SIG-M5 treated with dmso at 0.1 percent for 504 hours (cell line): ENCODE data around the gene LAMB4.

ENCODE experiments used
- DNase-seq: peaks from one replicate; lab custom pipeline; 2025; ENCODE audit not compliant: unreplicated experiment; lab: John Stamatoyannopoulos, UW

Gene LAMB4

DNA sequence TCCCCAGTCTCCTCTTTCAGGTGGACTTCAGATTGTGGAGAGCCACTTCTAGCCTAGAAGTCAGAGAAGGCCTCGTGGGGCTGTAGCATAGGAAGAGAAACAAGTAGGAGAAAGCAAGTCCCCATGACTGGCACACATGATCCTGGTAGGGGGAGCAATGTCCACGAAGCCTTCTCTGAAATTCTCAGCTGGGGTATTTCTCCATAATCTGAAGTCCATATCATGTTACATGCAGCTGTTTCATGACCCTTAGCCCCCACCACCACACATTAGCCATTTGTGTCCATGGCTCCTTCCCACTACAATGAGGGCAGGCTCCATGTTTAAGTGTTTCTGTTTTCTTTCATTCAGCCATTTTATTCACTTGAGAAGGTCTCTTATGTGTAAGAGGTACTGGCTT is 43.2 kb downstream of the LAMB4 start:
- no peak for DNase-seq

- DNase-seq: no peak
These were observed 43.6 kb downstream of the LAMB4 start for GRCh38 chr7:108086546-108086945.

- DNase-seq: no peak
These were observed 46.2 kb downstream of the LAMB4 start for GRCh38 chr7:108083980-108084379.

DNA sequence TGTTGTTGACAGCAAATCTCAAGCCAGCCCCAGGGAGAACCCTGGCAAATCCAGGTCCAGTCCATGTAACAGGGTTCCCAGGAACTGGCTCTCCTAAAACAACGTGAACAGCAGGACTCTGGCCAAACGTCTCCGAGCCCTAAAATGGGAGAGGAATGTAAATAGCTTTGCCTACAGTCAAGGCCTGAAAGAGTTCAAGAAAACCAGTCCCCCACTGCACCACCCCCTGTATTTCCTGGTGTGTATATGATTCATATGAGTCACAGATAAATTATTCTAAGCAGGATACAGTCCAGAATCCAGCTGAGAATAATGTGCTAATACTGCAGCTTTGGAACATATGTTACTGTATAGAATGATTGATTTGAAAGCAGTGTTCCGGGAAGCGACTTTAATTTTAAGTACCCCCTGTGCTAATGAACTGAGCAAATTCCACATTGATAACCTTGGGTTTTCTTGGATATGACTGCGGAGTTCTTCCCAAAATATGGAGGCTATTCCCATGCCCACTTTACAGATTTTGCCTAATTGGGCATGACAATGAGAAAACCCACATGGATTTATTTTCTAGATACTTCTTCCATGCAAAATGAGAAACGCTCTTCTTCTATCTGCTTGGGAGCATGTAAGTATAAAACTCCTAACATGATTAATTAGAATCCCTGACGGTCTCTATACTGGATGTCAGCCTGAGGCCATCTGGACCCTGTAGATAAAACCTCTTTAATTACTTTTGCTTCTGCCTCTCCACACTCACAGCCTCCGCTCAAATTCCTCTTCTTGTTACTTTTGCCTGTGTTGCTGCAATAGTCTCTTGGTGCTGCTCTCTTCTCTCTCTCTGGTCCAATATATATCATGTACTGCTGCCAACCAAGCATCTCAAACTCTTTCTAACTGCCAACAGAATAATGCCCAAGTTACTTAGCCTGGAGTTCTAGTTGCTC is 50.2 kb downstream of the LAMB4 start:
- DNase-seq: no peak

GRCh38 chr7:108079276-108079647 is 50.9 kb downstream of the LAMB4 start:
- no peak for DNase-seq

GRCh38 chr7:108078691-108079090 is 51.5 kb downstream of the LAMB4 start:
- no peak for DNase-seq

GRCh38 chr7:108078211-108078673 is 51.9 kb downstream of the LAMB4 start:
- no peak for DNase-seq

- no peak for DNase-seq
These were observed 52.5 kb downstream of the LAMB4 start for GRCh38 chr7:108077709-108078108.

GRCh38 chr7:108076156-108076555 is 54.0 kb downstream of the LAMB4 start:
- DNase-seq: no peak

DNA sequence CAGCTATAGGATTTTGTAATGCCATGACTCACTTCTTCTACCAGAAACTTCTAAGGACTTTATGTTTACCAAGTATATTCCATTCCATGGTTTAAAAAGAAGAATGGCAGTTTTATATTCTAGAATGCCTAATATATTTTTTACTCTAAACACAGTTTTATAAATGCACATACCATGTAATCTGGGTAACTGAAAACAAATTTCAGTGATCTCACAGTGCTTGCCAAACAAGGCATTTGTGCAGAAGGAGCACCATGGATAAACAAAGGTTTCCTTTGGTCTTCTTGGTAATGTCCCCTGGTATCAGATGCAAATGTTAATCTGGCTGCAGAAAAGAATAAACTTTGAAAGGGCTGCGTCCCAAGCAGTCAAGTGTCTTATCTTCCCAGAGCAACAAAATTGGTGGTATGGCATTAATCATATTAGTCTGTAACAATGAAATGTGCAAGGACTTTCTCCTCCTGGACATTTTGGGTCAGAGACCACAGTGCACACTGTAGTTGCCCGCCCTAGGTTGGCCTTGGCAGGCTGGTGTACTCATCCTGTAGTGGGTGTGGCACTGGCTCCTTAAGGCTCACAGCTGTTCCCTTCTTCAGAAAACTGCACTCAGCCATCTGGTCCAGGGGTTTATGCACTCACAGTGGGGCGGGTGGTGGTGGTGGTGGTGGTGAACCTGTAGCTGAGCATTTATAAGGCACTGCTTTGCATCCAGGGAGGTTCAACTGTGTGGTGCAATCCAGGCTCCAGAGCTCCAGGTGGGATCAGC is 56.7 kb downstream of the LAMB4 start:
- DNase-seq: no peak

DNA sequence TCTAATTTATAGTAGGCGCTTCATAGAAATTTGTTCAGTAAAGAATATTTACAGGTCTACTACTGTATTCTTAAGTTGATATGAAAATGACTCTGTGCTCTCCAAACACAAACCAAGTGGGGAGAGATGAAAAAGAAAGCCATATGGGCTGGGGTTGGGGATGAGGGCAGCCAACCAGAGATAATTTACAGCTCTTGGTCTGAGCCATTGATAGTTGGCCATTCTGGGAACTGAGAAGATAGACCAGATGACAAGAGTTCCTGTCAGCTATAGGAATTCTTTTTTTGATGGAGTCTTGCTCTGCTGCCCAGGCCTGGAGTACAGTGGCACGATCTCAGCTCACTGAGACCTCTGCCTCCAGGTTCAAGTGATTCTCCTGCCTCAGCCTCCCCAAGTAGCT is 57.4 kb downstream of the LAMB4 start:
- no peak for DNase-seq

DNA sequence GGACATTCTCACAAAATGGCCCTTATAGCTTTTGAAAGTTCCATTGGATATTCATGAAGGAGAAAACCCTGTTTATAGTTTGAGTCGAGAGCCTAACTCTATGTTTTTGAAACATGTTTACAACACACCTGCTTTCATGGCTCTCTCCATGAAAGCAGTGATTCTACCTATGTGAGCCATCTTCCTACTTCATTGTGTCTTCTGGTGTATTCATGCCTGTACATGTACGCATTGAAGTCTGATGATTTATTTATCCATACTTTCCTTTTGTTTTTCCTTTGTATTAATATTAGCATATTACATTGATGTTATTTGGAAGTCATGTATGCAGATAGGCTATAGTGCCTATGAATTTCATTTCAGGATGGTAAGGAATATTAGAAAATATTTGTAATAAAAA is 58.0 kb downstream of the LAMB4 start:
- DNase-seq: no peak

- no peak for DNase-seq
These were observed 58.6 kb downstream of the LAMB4 start for GRCh38 chr7:108071551-108071950.

DNA sequence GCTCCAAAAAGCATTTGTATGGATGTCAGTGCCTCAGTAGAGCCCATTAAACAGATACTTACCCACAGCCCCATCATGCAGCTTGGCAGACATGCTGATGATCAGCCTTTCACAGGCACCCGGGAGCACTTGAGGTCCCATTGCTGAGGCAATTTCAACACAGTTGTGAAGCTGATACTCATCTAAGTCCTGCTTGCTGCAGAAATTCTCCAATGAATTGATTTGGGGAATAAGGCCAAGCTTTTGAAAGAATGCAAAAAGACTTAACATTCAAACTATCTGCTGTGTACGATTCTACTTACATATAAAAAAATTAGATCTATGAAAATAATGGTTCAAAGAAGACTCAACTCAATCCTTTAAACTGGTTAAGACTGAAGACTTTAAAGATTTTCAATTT is 60.5 kb downstream of the LAMB4 start:
- DNase-seq: no peak

DNA sequence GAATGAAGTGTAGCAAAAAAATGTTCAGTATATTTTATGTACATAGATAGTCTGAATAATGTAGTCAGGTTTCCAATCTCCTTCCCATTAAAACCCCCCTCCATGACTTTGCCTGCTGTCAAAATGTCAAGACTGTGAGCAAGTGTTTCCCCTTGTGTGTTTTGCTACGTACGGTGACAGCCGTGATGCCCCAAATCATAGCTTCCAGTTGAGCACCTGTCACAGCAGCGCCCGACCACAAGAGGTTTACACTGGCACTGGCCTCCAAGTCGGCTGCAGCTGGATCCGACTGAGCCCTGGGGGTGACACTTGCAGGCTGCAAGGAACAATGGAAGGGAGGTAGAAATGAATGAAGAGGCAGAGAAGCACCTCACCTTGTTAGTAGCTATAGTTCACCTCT is 62.3 kb downstream of the LAMB4 start:
- DNase-seq: no peak

- no peak for DNase-seq
These were observed 63.7 kb downstream of the LAMB4 start for GRCh38 chr7:108066486-108066885.

- no peak for DNase-seq
These were observed 66.6 kb downstream of the LAMB4 start for GRCh38 chr7:108063520-108063933.

DNA sequence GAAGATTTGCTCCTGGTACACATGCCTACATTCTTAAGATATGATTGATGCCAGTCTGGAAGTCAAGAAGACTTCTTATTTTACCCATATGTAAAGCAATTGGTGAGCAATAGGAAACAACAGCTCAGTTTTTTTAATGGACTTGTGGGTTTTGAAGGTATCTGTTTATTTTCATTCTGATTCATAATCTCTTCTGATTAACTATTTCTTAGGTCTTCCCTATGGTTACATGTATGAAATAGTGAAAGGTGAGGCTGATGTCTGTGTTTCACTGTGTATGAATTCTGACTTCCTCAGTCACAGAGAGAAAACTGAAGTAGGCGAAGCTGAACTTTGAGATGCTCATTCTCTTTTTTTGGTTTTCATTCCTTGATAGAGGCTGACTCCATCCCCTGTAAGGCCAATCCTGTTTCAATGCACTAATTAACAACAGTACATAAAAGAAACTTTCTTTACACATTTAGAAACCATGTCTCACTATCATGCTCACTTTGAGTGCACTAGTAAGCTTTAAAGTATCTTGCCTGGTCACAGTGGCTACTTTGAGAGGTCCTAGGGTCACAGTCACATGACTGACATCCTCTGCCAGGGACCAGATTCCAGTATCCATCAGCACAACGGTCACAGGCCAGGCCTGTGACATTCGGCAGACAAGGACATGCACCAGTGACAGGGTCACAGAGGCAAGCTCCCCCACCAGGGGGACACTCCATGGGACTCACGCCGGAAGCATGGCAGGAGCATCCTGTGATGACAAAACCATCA is 67.7 kb downstream of the LAMB4 start:
- DNase-seq: no peak

GRCh38 chr7:108059526-108059925 is 70.6 kb downstream of the LAMB4 start:
- no peak for DNase-seq

DNA sequence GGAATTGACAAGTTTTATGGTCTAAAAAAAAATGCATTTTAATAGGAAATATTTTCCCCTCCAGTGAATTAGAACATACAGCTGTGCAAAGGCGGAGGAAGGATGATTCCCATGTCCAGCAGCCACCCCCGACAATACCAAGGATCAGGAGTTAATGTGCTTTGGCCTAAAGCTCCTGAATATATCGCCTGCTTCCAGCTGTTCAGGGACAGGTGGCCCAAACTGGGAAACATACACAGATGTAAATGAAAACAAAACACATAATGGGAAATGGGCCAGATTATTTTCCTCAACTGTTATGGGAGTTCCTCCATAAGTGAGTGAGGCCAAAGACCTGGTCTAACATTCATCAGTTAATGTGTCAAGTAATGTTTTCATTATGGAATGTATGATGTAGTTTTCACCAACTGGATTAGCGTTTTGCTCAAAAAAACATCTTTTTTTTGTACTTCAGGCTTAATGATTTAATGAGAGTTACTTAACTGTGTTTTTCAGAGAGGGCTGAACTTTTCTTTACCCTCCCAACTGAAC is 72.1 kb downstream of the LAMB4 start:
- no peak for DNase-seq

DNA sequence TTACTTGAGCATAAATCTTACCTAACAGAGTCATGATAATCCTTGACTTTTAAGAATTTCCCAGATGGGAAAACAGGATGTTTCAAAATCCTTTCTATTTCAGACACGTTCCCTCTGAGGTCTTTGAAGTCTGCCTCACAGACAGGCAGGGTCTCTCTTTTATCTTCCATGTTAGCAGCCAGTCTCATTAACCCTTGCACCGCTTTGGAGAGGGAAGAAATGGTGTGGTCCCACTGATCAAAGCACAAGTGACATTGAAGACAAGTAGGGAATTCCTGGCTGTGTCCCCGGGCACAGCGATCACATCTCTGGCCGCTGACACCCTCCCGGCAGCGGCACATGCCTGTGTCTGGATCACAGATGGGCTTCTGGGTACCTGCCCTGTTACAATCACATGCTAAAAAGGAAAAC is 74.5 kb downstream of the LAMB4 start:
- DNase-seq: no peak
